NCI-H2171 treated with DMSO at 0.1 percent for 48 hours (cell line): Measurements from ENCODE around the gene ZNF761.
"Not testable (repeated sequence)": the region's sequence is repeated elsewhere in the genome, so short reads cannot be mapped to it uniquely, and the experiment has no call there.

Source experiments
- DNase-seq: peaks from one replicate; lab custom pipeline; 2025; lab: John Stamatoyannopoulos, UW

ZNF761 gene

GRCh38 chr19:53460131-53460721 lies 28.4 kb downstream of the ZNF761 start:
- DNase-seq: not testable (repeated sequence)

DNA sequence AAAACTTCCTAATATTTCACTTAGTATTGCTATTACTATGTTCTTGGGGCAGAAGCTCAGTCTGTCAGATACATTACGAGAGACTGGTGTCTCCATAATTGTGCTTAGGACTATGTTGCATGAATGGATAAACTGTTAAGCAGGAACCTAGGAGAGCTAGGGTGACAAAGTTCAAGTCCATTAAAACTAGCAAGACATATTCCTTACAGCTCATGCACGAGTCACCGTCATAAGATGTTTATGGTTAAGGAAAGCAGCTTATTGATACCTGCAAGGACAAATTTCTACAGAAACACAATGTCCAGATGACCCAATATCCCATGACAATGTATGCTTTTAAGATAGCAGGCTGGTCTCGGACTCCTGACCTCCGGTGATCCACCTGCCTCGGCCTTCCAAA lies 30.1 kb downstream of the ZNF761 start:
- DNase-seq: no peak

- no peak for DNase-seq
These were observed 31.1 kb downstream of the ZNF761 start for GRCh38 chr19:53462861-53463260.

- DNase-seq: no peak
These were observed 31.5 kb downstream of the ZNF761 start for GRCh38 chr19:53463263-53463662.

- no peak for DNase-seq
These were observed 35.1 kb downstream of the ZNF761 start for GRCh38 chr19:53466726-53467484.

DNA sequence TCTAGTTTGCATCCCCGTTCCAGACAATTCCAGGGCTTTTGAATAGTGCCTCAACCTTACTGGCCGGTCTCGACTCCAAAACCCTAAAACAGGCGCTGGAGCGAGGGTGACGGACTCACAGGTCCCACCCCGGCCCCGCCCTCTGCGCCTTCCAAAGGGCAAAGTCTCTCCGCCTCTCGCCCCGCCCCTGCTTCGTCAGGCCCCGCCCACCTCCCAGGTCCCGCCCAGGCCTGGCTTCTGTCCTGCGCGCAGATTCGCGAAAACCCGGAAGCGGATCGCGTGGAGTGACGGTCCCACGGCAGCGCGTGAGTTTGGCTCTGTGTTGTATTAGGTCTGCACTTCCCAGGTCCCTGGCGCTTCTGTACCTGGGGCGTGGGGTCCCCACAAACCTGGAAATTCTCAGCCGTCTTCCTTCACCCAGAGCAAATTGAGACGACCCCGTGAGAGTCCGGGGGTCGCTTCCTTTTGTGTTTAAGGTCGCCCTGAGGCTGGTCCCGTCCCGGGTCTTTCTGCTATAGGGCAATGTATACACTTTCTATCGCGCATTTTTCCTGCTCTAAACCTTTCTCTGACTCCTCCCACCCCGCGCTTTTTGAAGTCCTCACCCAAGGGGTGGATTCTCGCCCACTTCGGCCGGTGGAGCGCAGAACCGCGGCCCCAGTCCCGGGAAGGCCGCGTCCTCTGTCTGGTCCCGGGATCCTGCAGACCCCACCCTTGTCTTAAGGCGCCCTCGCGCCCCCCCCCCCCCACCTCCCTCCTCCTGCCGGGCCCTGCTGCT lies 35.9 kb downstream of the ZNF761 start, which contains the start of gene ZNF813:
ZNF813 (plus strand) TSS at position 249 of the 778 bp plus-strand sequence. CDS start 16,090 bp downstream, outside the sequence.
- peak; percentile 57 for DNase-seq

DNA sequence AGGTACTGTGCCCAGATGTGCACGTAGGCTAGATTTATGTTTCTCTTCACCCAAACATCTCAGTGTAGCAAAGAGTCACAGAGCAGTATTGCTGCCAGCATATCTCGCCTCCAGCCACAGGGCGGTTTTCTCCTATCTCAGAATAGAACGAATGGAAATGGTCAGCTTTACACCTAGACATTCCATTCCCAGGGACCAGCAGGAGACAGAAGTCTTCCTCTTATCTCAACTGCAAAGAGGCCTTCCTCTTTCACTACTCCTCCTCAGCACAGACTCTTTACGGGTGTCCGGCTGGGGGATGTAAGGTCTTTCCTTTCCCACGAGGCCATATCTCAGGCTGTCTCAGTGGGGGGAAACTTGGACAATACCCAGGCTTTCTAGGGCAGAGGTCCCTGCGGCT lies 36.8 kb downstream of the ZNF761 start:
- not testable (repeated sequence) for DNase-seq

DNA sequence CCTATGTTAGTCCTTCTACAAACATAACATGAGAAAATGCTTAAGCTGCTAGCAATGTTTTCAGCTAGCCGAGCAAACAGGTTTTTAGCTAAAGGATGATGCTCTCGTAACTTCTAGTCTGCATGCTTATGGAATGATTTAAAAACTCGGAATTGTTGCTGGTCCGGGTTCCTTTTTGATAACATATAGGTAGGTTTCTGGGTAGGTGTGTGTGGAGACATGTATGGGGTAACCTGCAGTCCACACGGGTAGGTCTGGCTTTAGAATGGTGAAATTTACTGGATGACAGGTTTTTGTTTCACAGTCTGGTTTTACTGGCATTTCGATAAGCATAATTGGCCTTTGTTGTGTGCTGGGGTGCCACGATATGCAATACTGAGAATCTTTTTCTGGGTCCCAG lies 40.1 kb downstream of the ZNF761 start:
- DNase-seq: no peak

GRCh38 chr19:53474832-53475231 lies 43.0 kb downstream of the ZNF761 start:
- DNase-seq: not testable (repeated sequence)

- not testable (repeated sequence) for DNase-seq
These were observed 43.7 kb downstream of the ZNF761 start for GRCh38 chr19:53475470-53475869.

- DNase-seq: not testable (repeated sequence)
These were observed 52.0 kb downstream of the ZNF761 start for GRCh38 chr19:53483751-53484150.

DNA sequence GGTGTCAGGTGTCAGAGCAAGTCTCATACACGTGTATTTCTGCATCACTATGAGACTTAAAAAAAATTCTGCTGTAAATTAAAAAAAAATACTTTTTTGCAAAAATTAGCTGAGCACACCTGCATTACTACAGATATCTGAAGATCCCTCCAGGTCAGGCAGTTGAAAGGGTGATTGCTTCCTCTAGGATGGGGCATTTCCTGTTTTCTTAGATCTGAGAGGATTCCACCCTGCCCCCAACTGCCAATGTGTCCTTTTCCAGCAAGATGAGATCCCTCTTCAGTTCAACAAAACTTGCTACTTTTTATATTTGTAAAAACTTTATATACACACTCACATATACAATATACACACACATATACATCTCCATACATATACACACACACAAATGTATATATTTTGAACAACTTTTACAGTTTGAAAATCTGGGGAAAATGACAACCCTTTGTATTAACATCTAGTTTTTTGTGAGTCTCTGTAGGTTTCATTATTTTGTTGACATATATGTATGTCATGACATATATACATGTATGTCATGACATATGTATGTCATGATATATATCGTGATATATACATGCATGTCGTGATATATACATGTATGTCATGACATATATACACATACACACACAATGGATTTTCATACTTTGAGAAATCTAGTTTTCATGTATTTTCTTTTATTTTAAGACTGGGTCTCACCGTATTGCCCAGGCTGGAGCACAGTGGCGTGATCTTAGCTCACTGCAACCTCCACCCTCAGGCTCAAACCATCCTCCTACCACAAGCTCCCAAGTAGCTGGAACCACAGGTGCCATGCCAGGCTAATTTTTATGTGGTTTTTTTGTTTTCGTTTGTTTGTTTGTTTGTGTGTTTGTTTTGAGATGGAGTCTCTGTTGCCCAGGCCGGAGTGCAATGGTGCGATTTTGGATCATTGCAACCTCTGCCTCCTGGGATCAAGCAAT lies 53.5 kb downstream of the ZNF761 start:
- no peak for DNase-seq

- DNase-seq: no peak
These were observed 60.4 kb downstream of the ZNF761 start for GRCh38 chr19:53492153-53492552.

DNA sequence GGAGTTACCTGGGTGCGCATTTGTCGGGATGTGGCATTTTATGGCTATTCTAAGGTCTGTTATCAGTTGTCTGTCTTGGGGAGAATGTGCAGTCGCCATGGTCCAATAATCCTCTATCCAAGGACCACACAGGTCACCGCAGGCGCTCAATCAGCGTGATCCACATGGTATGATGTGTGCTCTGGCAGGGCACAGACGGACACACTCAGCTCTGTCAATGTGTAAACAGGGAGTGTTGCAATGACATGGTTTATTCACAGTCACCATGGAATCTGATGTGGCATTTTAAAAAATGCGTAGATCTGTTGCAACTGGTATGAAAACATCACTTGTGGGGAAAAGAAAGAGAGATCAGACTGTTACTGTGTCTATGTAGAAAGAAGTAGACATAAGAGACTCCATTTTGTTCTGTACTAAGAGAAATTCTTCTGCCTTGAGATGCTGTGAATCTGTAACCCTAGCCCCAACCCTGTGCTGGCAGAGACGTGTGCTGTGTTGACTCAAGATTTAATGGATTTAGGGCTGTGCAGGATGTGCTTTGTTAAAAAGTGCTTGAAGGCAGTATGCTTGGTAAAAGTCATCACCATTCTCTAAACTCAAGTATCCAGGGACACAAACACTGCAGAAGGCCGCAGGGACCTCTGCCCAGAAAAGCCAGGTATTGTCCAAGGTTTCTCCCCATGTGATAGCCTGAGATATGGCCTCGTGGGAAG lies 65.7 kb downstream of the ZNF761 start:
- DNase-seq: not testable (repeated sequence)

GRCh38 chr19:53498024-53498395 lies 66.2 kb downstream of the ZNF761 start:
- DNase-seq: not testable (repeated sequence)

DNA sequence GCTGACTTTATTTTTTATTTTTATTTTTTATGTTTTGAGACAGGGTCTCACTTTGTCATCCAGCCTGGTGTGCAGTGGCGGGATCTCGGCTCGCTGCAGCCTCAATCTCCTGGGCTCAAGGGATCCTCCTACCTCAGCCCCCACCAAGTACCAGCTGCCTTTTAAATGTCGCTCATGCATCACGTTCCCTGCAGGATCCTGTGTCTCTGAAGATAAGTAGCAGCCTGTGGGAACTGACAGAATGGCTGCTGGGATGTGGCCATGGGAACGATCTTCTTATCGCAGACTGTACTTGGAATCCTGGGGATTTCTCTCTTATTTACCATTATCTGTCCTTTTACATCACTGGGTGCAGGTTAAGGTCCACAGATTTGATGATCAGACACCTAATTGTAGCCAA lies 71.4 kb downstream of the ZNF761 start:
- not testable (repeated sequence) for DNase-seq

GRCh38 chr19:53503671-53504364 lies 72.0 kb downstream of the ZNF761 start:
- peak; percentile 1 for DNase-seq

DNA sequence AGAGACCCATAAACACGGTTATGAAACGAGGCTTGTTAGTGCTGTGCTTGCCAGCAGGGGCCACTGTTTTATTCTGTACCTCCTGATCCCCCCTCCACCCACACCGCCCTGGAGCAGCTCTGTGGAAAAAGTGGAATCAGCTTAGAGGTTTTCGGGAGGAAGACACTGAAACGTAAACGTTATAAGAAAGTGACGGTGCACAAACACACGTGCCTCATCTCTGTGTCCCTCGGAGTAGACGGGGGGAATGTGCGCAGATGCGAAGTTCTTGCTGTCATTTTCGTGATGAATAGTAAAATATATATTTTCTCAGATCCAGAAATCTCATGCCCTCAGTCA lies 72.5 kb downstream of the ZNF761 start:
- not testable (repeated sequence) for DNase-seq

GRCh38 chr19:53504885-53505284 lies 73.1 kb downstream of the ZNF761 start:
- no peak for DNase-seq

GRCh38 chr19:53506728-53507127 lies 74.9 kb downstream of the ZNF761 start:
- no peak for DNase-seq
